Middle frontal gyrus (tissue), 1 donor: ENCODE results near the gene TAF9B.
A peak's percentile ranks its signal among the peaks of the same experiment; 100 is the strongest.
"Not testable (repeated sequence)": the region's sequence is repeated elsewhere in the genome, so short reads cannot be mapped to it uniquely, and the experiment has no call there.

ENCODE experiments used
- DNase-seq: peaks from one replicate; pipeline ENCODE4 v3.0.0-alpha.2; 2015; ENCODE audit warnings: low spot score; ENCODE audit errors: extremely low spot score

The TAF9B gene

DNA sequence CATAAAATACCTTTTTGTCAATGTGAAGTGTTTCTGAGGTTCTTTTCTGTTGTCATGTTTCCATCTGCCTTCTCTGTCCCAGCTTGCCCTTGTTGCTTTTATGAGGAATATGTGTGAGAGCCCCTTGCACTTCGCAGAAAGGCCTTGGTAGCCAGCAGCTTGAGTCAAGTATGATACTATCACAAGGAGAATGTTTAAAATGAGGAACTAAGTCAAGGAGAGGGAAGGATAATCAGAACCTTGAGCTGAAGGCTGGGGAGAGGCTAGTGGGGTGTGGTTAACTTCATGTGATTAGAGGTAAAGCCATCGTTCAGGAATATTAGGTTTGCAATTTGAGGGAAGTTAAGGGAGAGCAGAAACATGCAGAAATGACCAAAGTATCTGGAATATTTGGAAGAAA lies 22.7 kb downstream of the TAF9B start:
- no peak for DNase-seq

GRCh38 chrX:78116365-78116764 lies 23.1 kb downstream of the TAF9B start:
- DNase-seq: no peak

DNA sequence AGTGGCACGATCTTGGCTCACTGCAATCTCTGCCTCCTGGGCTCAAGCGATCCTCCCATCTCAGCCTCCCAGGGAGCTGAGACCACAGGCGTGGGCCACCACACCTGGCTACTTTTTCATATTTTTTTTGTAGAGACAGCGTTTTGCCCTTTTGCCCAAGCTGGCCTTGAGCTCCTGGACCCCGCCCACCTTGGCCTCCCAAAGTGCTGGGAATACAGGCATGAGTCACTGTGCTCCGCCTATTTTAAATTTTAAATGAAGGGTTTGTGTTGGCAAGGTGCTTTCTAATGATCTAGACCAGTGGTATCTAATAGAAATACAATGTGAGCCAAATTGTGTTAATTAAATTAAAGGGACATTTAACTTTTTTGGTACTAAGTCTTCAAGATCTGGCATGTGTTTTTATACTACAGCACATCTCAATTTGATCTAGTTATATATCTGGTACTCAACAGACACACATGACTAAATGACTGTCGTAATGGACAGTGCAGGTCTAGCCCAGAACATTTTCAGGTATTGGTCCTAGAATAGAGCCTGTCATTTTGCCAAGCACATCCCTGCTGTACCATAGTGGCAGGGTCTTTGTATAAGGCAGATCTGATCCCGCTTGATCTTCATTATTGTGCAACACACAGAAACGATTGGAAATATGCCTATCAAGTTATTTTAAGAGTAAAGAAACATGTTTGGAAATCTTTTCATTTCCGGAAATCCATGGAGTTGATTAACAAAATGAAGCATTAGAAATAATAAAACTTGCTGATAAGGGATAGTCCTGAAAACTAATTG lies 28.1 kb downstream of the TAF9B start:
- DNase-seq: no peak

- DNase-seq: no peak
Measured at GRCh38 chrX:78109458-78109857, 30.0 kb downstream of the TAF9B start.

DNA sequence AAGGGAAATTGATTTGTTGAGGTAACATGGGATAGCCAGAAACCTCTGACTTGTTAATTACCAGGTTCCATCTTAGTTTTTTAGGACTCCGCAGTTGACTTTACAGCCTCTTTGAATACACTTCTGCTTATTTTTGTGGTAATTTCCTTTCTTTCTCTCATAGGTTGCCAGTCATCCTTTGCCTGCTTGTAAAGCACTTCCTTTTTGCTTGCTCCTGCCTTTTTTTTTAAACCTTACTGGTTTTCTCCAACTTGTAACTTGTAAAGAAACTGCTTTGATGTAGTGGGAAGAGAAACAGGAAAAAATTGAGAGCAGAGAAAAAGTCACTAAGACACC lies 32.8 kb downstream of the TAF9B start:
- DNase-seq: no peak

- DNase-seq: no peak
Measured at GRCh38 chrX:78105944-78106650, 33.4 kb downstream of the TAF9B start.

GRCh38 chrX:78104447-78105176 lies 34.8 kb downstream of the TAF9B start:
- DNase-seq: no peak

- DNase-seq: peak; percentile 86
Measured at GRCh38 chrX:78103623-78104446, 35.6 kb downstream of the TAF9B start, which contains the start of gene PGK1. Gene PGK1 (plus strand): TSS chrX:78104248. CDS start chrX:78104341, 93 bp downstream.

DNA sequence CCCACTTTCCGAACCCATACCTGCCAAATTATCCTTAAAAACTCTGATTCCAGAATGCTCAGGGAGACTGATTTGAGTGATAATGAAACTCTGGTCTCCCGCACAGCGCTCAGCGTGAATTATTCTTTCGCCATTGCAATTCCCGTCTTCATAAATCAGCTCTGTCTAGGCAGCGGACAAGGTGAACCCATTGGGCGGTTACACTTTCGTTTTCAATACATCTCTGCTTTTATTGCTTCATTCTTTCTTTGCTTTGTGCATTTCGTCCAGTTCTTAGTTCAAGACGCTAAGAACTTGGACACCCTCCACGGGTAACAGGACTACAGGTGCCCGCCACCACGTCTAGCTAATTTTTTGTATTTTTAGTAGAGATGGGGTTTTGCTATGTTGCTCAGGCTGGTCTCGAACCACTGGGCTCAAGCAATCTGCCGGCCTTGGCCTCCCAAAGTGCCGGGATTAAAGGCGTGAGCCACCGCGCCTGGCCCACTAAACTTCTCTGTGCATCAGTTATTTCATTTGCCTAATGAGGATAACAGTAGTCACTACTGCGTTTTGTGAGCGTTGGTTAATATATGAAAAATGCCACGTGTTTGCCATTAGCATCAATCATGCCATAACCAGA lies 36.3 kb downstream of the TAF9B start:
- DNase-seq: no peak

- DNase-seq: no peak
Measured at GRCh38 chrX:78102091-78102490, 37.4 kb downstream of the TAF9B start.

DNA sequence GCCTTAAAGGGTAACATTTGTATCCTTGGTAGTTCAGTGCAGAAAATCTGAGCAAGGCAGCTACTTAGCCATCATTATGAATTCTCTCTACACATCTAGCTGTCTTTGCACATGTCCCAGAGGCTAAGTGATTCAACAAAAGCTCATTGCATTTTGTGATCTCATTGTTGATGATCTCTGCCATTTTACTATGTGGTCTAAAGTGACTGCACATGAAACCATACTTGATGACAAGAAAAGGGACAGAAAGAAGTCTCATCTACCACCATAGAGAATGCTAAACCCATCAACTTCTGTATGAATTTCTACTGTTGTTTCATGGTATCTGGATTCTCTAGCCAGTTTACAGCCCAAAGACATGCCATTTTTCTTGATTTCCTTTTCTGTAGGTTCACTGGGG lies 41.3 kb downstream of the TAF9B start:
- no peak for DNase-seq

GRCh38 chrX:78092296-78092695 lies 47.2 kb downstream of the TAF9B start:
- no peak for DNase-seq

GRCh38 chrX:78081413-78081812 lies 58.0 kb downstream of the TAF9B start:
- not testable (repeated sequence) for DNase-seq
